GM18526 (cell line): ENCODE results near the gene EYS.

ENCODE experiments used
- POLR2A ChIP-seq: IDR thresholded peaks from 3 replicates; pipeline ENCODE4 v1.6.1; 2011; ENCODE audit not compliant: insufficient read length; ENCODE audit errors: extremely low read depth

Gene EYS

GRCh38 chr6:64064919-64065318 is 1642.1 kb downstream of the EYS start:
- no peak for TF ChIP-seq POLR2A

- no peak for TF ChIP-seq POLR2A
These were observed 1643.9 kb downstream of the EYS start for GRCh38 chr6:64062960-64063683.

- TF ChIP-seq POLR2A, result no peak
These were observed 1652.2 kb downstream of the EYS start for GRCh38 chr6:64054861-64055260.

GRCh38 chr6:64050590-64050989 is 1656.4 kb downstream of the EYS start:
- TF ChIP-seq POLR2A, result no peak

- TF ChIP-seq POLR2A, result no peak
These were observed 1657.3 kb downstream of the EYS start for GRCh38 chr6:64049736-64050135.

GRCh38 chr6:64046746-64047208 is 1660.2 kb downstream of the EYS start:
- TF ChIP-seq POLR2A, result no peak

- TF ChIP-seq POLR2A, result no peak
These were observed 1665.7 kb downstream of the EYS start for GRCh38 chr6:64041373-64041772.

- TF ChIP-seq POLR2A, result no peak
These were observed 1666.9 kb downstream of the EYS start for GRCh38 chr6:64040113-64040512.

GRCh38 chr6:64037427-64037826 is 1669.6 kb downstream of the EYS start:
- no peak for TF ChIP-seq POLR2A

- no peak for TF ChIP-seq POLR2A
These were observed 1671.9 kb downstream of the EYS start for GRCh38 chr6:64034910-64035655.

GRCh38 chr6:64034291-64034690 is 1672.7 kb downstream of the EYS start:
- no peak for TF ChIP-seq POLR2A

GRCh38 chr6:64023693-64024092 is 1683.3 kb downstream of the EYS start:
- TF ChIP-seq POLR2A, result no peak

- no peak for TF ChIP-seq POLR2A
These were observed 1692.4 kb downstream of the EYS start for GRCh38 chr6:64014595-64014994.

- no peak for TF ChIP-seq POLR2A
These were observed 1694.0 kb downstream of the EYS start for GRCh38 chr6:64013011-64013410.

- TF ChIP-seq POLR2A, result no peak
These were observed 1694.5 kb downstream of the EYS start for GRCh38 chr6:64012351-64013001.

GRCh38 chr6:64010666-64011065 is 1696.4 kb downstream of the EYS start:
- TF ChIP-seq POLR2A, result no peak

GRCh38 chr6:64010010-64010409 is 1697.0 kb downstream of the EYS start:
- TF ChIP-seq POLR2A, result no peak

- no peak for TF ChIP-seq POLR2A
These were observed 1700.8 kb downstream of the EYS start for GRCh38 chr6:64006246-64006645.
